ENCODE measurements around the gene PGAP1.

PGAP1 gene

DNA sequence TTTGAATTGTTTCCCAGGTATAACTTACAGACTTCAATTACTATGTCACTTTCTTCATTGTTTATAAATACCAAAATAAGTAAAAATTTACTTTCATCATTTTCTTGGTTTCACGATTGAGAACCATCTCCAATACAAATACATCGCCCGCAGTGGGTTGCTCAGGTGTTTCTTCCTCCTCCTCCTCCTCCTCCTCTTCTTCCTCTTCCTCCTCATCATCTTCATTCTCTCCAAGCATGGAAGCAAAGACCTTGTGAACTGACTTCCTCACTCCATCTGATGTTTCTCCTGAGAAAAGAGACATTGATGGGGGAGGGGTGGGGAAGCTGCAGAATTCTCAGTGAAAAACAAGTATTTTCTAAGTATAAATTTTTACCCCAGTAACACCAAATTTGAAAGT, 133.6 kb downstream of the PGAP1 start:
- no peak for DNase-seq (ENCODE audit: low read depth)

DNA sequence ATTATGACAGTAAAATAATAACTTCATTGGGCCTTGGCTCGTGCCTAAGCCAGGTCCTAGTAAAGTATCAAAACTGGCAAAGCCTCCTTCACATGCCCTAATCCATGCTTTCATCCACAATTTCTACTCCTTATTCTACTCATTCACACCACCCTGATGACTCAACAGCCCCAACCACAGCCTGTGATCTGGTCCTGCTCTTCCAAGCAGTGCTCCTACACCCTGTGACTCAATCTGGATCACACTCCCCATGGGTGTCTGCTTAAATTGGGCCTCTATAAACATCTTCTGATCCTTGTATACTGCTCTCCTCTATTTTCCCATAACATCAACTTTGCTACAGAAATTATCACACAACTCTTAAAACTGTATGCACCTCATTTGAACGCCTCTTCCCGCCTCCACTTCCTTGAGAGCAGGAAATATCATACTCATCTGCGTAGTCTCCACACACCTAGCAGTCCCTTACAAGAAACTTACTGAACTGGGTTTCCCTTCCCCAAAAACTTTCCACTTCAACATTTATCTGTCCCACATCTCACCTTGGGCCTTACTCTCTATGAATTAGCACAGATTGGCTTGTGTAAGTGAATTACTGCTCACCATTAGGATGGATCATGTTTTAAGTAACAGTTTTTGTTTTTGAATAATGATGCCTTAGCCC, 142.9 kb downstream of the PGAP1 start:
- peak; percentile 84 for DNase-seq (ENCODE audit: low read depth)

All from stromal cell of bone marrow (primary cell).